Liver (tissue), 3 donors: Measurements from ENCODE around the gene UBR3.

ENCODE experiments used
- ATF3 ChIP-seq: IDR thresholded peaks from 2 replicates; pipeline ENCODE4 v1.6.1; 2016; ENCODE audit warnings: antibody characterized with exemption
- CTCF ChIP-seq: fragments of 150-350 bp; IDR thresholded peaks from 2 replicates; pipeline ENCODE4 v1.5.1; 2017; ENCODE audit warnings: improper control_type of control experiment, low read depth, low read length; ENCODE audit not compliant: missing input control
- GABPA ChIP-seq, 2 donors: IDR thresholded peaks in 1 of 2; conservative IDR thresholded peaks in 1 of 2; 2 replicates each; pipeline ENCODE4 v1.6.1; 2016; ENCODE audit warnings: antibody characterized with exemption in 2 of 2, mild to moderate bottlenecking in 1 of 2, moderate library complexity in 1 of 2
- MAX ChIP-seq: IDR thresholded peaks from 2 replicates; pipeline ENCODE4 v1.6.1; 2016; ENCODE audit warnings: antibody characterized with exemption
- NR2F2 ChIP-seq: IDR thresholded peaks from 2 replicates; pipeline ENCODE4 v1.6.1; 2016; ENCODE audit warnings: antibody characterized with exemption
- RAD21 ChIP-seq, 2 donors: IDR thresholded peaks; 2 replicates each; pipeline ENCODE4 v1.6.1; 2016; ENCODE audit warnings: antibody characterized with exemption in 2 of 2, mild to moderate bottlenecking in 2 of 2
- REST ChIP-seq: IDR thresholded peaks from 2 replicates; pipeline ENCODE4 v1.6.1; 2016; ENCODE audit warnings: antibody characterized with exemption, mild to moderate bottlenecking
- RXRA ChIP-seq, 2 donors: IDR thresholded peaks; 2 replicates each; pipeline ENCODE4 v1.6.1; 2017 to 2018; ENCODE audit warnings: antibody characterized with exemption in 2 of 2, mild to moderate bottlenecking in 1 of 2
- TAF1 ChIP-seq: conservative IDR thresholded peaks from 2 replicates; pipeline ENCODE4 v1.6.1; 2016; ENCODE audit warnings: antibody characterized with exemption, mild to moderate bottlenecking
- YY1 ChIP-seq: IDR thresholded peaks from 2 replicates; pipeline ENCODE4 v1.6.1; 2016; ENCODE audit warnings: antibody characterized with exemption, mild to moderate bottlenecking
- ZBTB33 ChIP-seq: IDR thresholded peaks from 2 replicates; pipeline ENCODE4 v1.6.1; 2016; ENCODE audit warnings: antibody characterized with exemption
- donor health status: healthy.
- donor health status: healthy.

- TF ChIP-seq CTCF (no peak), REST (no peak), RAD21 (IDR thresholded peaks at IDR 0.05) (no peak), MAX (no peak), NR2F2 (no peak), YY1 (no peak), RXRA (IDR thresholded peaks at IDR 0.05) (no peak), TAF1 (no peak), ATF3 (no peak), ZBTB33 (no peak), GABPA (IDR thresholded peaks at IDR 0.05 in 1 of 2, conservative IDR thresholded peaks at IDR 0.05 in 1 of 2) (no peak)
Measured at GRCh38 chr2:169871994-169872393, 44.7 kb downstream of the UBR3 start.
